ENCODE data around the gene SHISAL2A. TPM values are rescaled to one million over a fixed set of nuclear protein-coding genes. Genes with fewer than 3 reads are reported as not detected.

Gene SHISAL2A
- total RNA-seq, 1 donor from 2014 or later, result not detected

- H3K4me2 ChIP-seq (ENCODE audit: low read length), result no peak overlapping the region
- no peaks in the 10 kb centered on the region for H3K27me3 ChIP-seq (ENCODE audit: insufficient read depth, low read length)
- H3K4me3 Mint-ChIP-seq (ENCODE audit: unreplicated experiment), result no peak overlapping the region
- H3K4me1 ChIP-seq (ENCODE audit: insufficient read depth, low read length), result no peaks in the 10 kb centered on the region
- peaks cover 2% of the 10 kb centered on the region for H3K4me1 Mint-ChIP-seq (ENCODE audit: low read depth, unreplicated experiment)
- H3K27ac Mint-ChIP-seq (ENCODE audit: unreplicated experiment), result no peak overlapping the region
- no peaks in the 10 kb centered on the region for H3K9me3 ChIP-seq (ENCODE audit: insufficient read depth, low read depth, low read length)
- no peak for DNase-seq (ENCODE audit: low read depth)
- H3K27ac ChIP-seq (ENCODE audit: low read depth, low read length), result no peak overlapping the region
- H3K9me3 Mint-ChIP-seq (ENCODE audit: unreplicated experiment), result no peaks in the 10 kb centered on the region
- no peaks in the 10 kb centered on the region for H3K36me3 Mint-ChIP-seq (ENCODE audit: low read depth, unreplicated experiment)
- TF ChIP-seq EZH2 (IDR thresholded peaks at IDR 0.05; ENCODE audit: insufficient read depth, low read length) (no peak), CTCF (IDR thresholded peaks at IDR 0.05; ENCODE audit: insufficient read depth, low read depth, low read length) (no peak)
- no peaks in the 10 kb centered on the region for H3K79me2 ChIP-seq (ENCODE audit: insufficient read depth, low read length)
- FAIRE-seq, result no peak
- H4K20me1 ChIP-seq (ENCODE audit: insufficient read depth, low read length), result no peaks in the 10 kb centered on the region
- no peak overlapping the region for H3K9ac ChIP-seq (ENCODE audit: low read length)
- no peaks in the 10 kb centered on the region for H3K36me3 ChIP-seq (ENCODE audit: insufficient read depth, low read length)
- H3K27me3 Mint-ChIP-seq (ENCODE audit: low read depth, unreplicated experiment), result peaks cover 11% of the 10 kb centered on the region
- no peak overlapping the region for H3K4me3 ChIP-seq (ENCODE audit: insufficient read depth, low read depth, low read length)
- no peak overlapping the region for H2AFZ ChIP-seq (ENCODE audit: low read depth, low read length)
Observed at GRCh38 chr1:52645261-52645660, 12.3 kb downstream of the SHISAL2A start.

DNA sequence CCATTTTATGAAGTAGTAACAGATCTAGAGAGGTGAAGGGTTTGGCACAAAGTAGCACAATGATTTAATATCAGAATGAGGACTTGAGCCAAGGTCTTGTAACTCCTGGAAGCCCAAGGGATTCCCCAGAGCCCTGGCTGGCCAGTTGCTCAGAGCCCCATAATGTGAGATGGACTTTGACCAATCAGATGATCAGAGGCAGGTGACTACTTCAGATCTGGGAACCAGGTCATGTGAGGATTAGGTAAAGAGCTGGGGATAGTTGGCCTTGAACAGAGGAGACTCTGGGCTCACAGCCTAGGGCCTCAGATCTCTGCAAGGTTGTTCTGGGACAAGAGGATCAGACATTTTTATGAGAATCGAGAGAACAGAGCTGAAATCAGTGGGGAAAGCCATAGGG is 18.9 kb downstream of the SHISAL2A start:
- no peak overlapping the region for H3K9ac ChIP-seq (ENCODE audit: low read length)
- DNase-seq (ENCODE audit: low read depth) (no peak), FAIRE-seq (no peak)
- H3K27ac ChIP-seq (ENCODE audit: low read depth, low read length), result no peak overlapping the region
- no peaks in the 10 kb centered on the region for H3K79me2 ChIP-seq (ENCODE audit: insufficient read depth, low read length)
- Mint-ChIP-seq H3K4me1 (ENCODE audit: low read depth, unreplicated experiment) (no peaks in the 10 kb centered on the region), H3K27ac (ENCODE audit: unreplicated experiment) (no peak overlapping the region), H3K9me3 (ENCODE audit: unreplicated experiment) (no peaks in the 10 kb centered on the region), H3K36me3 (ENCODE audit: low read depth, unreplicated experiment) (no peaks in the 10 kb centered on the region), H3K27me3 (ENCODE audit: low read depth, unreplicated experiment) (peaks cover 8% of the 10 kb centered on the region), H3K4me3 (ENCODE audit: unreplicated experiment) (no peak overlapping the region)
- no peak overlapping the region for H2AFZ ChIP-seq (ENCODE audit: low read depth, low read length)
- H3K4me2 ChIP-seq (ENCODE audit: low read length), result no peak overlapping the region
- no peaks in the 10 kb centered on the region for H3K27me3 ChIP-seq (ENCODE audit: insufficient read depth, low read length)
- no peak overlapping the region for H3K4me3 ChIP-seq (ENCODE audit: insufficient read depth, low read depth, low read length)
- no peaks in the 10 kb centered on the region for H4K20me1 ChIP-seq (ENCODE audit: insufficient read depth, low read length)
- no peaks in the 10 kb centered on the region for H3K4me1 ChIP-seq (ENCODE audit: insufficient read depth, low read length)
- no peaks in the 10 kb centered on the region for H3K9me3 ChIP-seq (ENCODE audit: insufficient read depth, low read depth, low read length)
- H3K36me3 ChIP-seq (ENCODE audit: insufficient read depth, low read length), result no peaks in the 10 kb centered on the region
- TF ChIP-seq EZH2 (IDR thresholded peaks at IDR 0.05; ENCODE audit: insufficient read depth, low read length), result no peak
- no peak for TF ChIP-seq CTCF (IDR thresholded peaks at IDR 0.05; ENCODE audit: insufficient read depth, low read depth, low read length)

- no peak for DNase-seq (ENCODE audit: low read depth)
- Histone ChIP-seq H3K4me3 (ENCODE audit: insufficient read depth, low read depth, low read length) (no peak overlapping the region), H3K9me3 (ENCODE audit: insufficient read depth, low read depth, low read length) (no peaks in the 10 kb centered on the region), H3K79me2 (ENCODE audit: insufficient read depth, low read length) (no peaks in the 10 kb centered on the region), H3K9ac (ENCODE audit: low read length) (no peak overlapping the region), H3K4me1 (ENCODE audit: insufficient read depth, low read length) (no peaks in the 10 kb centered on the region), H2AFZ (ENCODE audit: low read depth, low read length) (no peak overlapping the region), H3K36me3 (ENCODE audit: insufficient read depth, low read length) (no peaks in the 10 kb centered on the region), H4K20me1 (ENCODE audit: insufficient read depth, low read length) (no peaks in the 10 kb centered on the region), H3K27ac (ENCODE audit: low read depth, low read length) (no peak overlapping the region), H3K27me3 (ENCODE audit: insufficient read depth, low read length) (no peaks in the 10 kb centered on the region), H3K4me2 (ENCODE audit: low read length) (no peak overlapping the region)
- Mint-ChIP-seq H3K36me3 (ENCODE audit: low read depth, unreplicated experiment) (no peaks in the 10 kb centered on the region), H3K27ac (ENCODE audit: unreplicated experiment) (no peak overlapping the region), H3K4me3 (ENCODE audit: unreplicated experiment) (no peak overlapping the region), H3K4me1 (ENCODE audit: low read depth, unreplicated experiment) (no peaks in the 10 kb centered on the region), H3K9me3 (ENCODE audit: unreplicated experiment) (no peaks in the 10 kb centered on the region), H3K27me3 (ENCODE audit: low read depth, unreplicated experiment) (peaks cover 11% of the 10 kb centered on the region)
- FAIRE-seq, result no peak
- no peak for TF ChIP-seq CTCF (IDR thresholded peaks at IDR 0.05; ENCODE audit: insufficient read depth, low read depth, low read length)
- TF ChIP-seq EZH2 (IDR thresholded peaks at IDR 0.05; ENCODE audit: insufficient read depth, low read length), result no peak
Observed at GRCh38 chr1:52653207-52653849, 20.4 kb downstream of the SHISAL2A start.

All from astrocyte (in vitro differentiated cells and primary cell).